Suprapubic skin (tissue), 4 donors: Measurements from ENCODE around the gene PLS1. TPM values are rescaled to one million over a fixed set of nuclear protein-coding genes. Genes with fewer than 3 reads are reported as not detected.

ENCODE experiments used
- DNase-seq, 2 donors: peaks; one replicate each; pipeline ENCODE4 v3.0.0-alpha.2; 2019; ENCODE audit warnings: low spot score in 2 of 2
- H3K27ac ChIP-seq: fragments of 200-600 bp; sonication (generic); one replicate; pipeline ENCODE4 v1.5.1; 2019
- H3K27me3 ChIP-seq: fragments of 200-600 bp; sonication (generic); one replicate; pipeline ENCODE4 v1.5.1; 2019
- H3K36me3 ChIP-seq: fragments of 200-600 bp; sonication (generic); one replicate; pipeline ENCODE4 v1.5.1; 2019
- H3K4me1 ChIP-seq: fragments of 200-600 bp; sonication (generic); one replicate; pipeline ENCODE4 v1.5.1; 2019
- H3K4me3 ChIP-seq: fragments of 200-600 bp; sonication (generic); one replicate; pipeline ENCODE4 v1.5.1; 2019; ENCODE audit warnings: mild to moderate bottlenecking
- H3K9me3 ChIP-seq: fragments of 200-600 bp; sonication (generic); one replicate; pipeline ENCODE4 v1.5.1; 2019
- EP300 ChIP-seq: sonication (generic); formaldehyde crosslinking; IDR thresholded peaks from one replicate; pipeline ENCODE4 v1.6.1; 2017; ENCODE audit warnings: antibody characterized with exemption
- POLR2A ChIP-seq, 2 donors: fragments of 450-650 bp; IDR thresholded peaks; one replicate each; pipeline ENCODE4 v1.6.1; 2017; ENCODE audit warnings: antibody characterized with exemption in 2 of 2, mild to moderate bottlenecking in 2 of 2, moderate library complexity in 2 of 2
- POLR2AphosphoS5 ChIP-seq, 3 donors: sonication (generic); formaldehyde crosslinking; IDR thresholded peaks; one replicate each; pipeline ENCODE4 v1.6.1; 2017; ENCODE audit warnings: antibody characterized with exemption in 3 of 3
- WGBS: methylation state at CpG from one replicate; pipeline ENCODE4 v1.1.5; 2018; 5-methylcytosine and 5-hydroxymethylcytosine counted together
- total RNA-seq, 4 donors: library from RNA; depleted of rRNA; stranded (reverse); fragments of >200 nt; gene quantifications; one replicate each; pipeline ENCODE4 v1.1.0, GENCODE V29; 2016
- TF ChIP-seq, protein P1 (sequence below), 2 donors: fragments of 200-600 bp in 1 of 2; fragments of 450-650 bp in 1 of 2; sonication (generic) in 1 of 2; IDR thresholded peaks; one replicate each; pipeline ENCODE4 v1.5.1; 2016 to 2019; ENCODE audit warnings: antibody characterized with exemption in 2 of 2, mild to moderate bottlenecking in 1 of 2, moderate library complexity in 1 of 2

PLS1 gene
- total RNA-seq, 4 donors from 2014 or later: 4.4 to 9.1 (median 7.5) TPM

- no peak for DNase-seq
- WGBS: 89% methylated on average over 1 of the region's 1 CpG
Measured at GRCh38 chr3:142663865-142664264, 67.7 kb downstream of the PLS1 start.

DNA sequence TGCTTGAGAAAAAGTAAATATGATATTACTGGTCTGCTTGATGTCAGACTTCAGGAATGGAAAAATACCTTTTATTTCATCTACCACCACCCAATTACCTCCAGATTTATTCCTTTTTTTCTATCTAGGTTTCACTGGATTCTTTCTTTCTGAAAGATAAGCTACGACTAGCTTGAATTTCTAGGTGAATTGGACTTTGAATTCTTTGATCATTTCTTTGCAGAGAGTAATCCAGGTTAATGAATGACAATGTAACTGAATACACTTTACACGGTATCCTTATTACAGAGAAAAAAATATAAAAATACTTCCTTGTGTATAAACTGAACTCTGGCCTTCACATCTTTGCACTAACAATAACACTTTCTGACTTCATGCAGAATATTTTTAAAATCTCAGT is 68.1 kb downstream of the PLS1 start:
- no peaks in the 10 kb centered on the region for H3K9me3 ChIP-seq
- no peak for DNase-seq
- no peaks in the 10 kb centered on the region for H3K27me3 ChIP-seq
- H3K36me3 ChIP-seq: no peaks in the 10 kb centered on the region
- no peaks in the 10 kb centered on the region for H3K4me1 ChIP-seq
- no peak overlapping the region for H3K4me3 ChIP-seq
- no peak for TF ChIP-seq EP300
- TF ChIP-seq POLR2AphosphoS5 (IDR thresholded peaks at IDR 0.05): no peak
- TF ChIP-seq, protein P1, sequence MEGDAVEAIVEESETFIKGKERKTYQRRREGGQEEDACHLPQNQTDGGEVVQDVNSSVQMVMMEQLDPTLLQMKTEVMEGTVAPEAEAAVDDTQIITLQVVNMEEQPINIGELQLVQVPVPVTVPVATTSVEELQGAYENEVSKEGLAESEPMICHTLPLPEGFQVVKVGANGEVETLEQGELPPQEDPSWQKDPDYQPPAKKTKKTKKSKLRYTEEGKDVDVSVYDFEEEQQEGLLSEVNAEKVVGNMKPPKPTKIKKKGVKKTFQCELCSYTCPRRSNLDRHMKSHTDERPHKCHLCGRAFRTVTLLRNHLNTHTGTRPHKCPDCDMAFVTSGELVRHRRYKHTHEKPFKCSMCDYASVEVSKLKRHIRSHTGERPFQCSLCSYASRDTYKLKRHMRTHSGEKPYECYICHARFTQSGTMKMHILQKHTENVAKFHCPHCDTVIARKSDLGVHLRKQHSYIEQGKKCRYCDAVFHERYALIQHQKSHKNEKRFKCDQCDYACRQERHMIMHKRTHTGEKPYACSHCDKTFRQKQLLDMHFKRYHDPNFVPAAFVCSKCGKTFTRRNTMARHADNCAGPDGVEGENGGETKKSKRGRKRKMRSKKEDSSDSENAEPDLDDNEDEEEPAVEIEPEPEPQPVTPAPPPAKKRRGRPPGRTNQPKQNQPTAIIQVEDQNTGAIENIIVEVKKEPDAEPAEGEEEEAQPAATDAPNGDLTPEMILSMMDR (IDR thresholded peaks at IDR 0.05): no peak
- no peak for TF ChIP-seq POLR2A (IDR thresholded peaks at IDR 0.05)
- 64% methylated on average over 2 of the region's 2 CpGs for WGBS
- no peak overlapping the region for H3K27ac ChIP-seq

More at GRCh38 chr3:142663865-142664264, 67.7 kb downstream of the PLS1 start:
- H3K27ac ChIP-seq: no peak overlapping the region
- H3K27me3 ChIP-seq: no peaks in the 10 kb centered on the region
- H3K36me3 ChIP-seq: no peaks in the 10 kb centered on the region
- no peak overlapping the region for H3K4me3 ChIP-seq
- H3K4me1 ChIP-seq: no peaks in the 10 kb centered on the region
- no peaks in the 10 kb centered on the region for H3K9me3 ChIP-seq
- no peak for TF ChIP-seq POLR2AphosphoS5 (IDR thresholded peaks at IDR 0.05)
- no peak for TF ChIP-seq EP300
- TF ChIP-seq, protein P1 (IDR thresholded peaks at IDR 0.05): no peak
- no peak for TF ChIP-seq POLR2A (IDR thresholded peaks at IDR 0.05)

GRCh38 chr3:142664819-142665218 is 68.6 kb downstream of the PLS1 start:
- DNase-seq: no peak
- 85% methylated on average over 2 of the region's 2 CpGs for WGBS
- Histone ChIP-seq H3K36me3 (no peaks in the 10 kb centered on the region), H3K27ac (no peak overlapping the region), H3K9me3 (no peaks in the 10 kb centered on the region), H3K27me3 (no peaks in the 10 kb centered on the region), H3K4me1 (no peaks in the 10 kb centered on the region), H3K4me3 (no peak overlapping the region)
- no peak for TF ChIP-seq POLR2A (IDR thresholded peaks at IDR 0.05)
- TF ChIP-seq POLR2AphosphoS5 (IDR thresholded peaks at IDR 0.05): no peak
- TF ChIP-seq, protein P1 (IDR thresholded peaks at IDR 0.05): no peak
- TF ChIP-seq EP300: no peak

DNA sequence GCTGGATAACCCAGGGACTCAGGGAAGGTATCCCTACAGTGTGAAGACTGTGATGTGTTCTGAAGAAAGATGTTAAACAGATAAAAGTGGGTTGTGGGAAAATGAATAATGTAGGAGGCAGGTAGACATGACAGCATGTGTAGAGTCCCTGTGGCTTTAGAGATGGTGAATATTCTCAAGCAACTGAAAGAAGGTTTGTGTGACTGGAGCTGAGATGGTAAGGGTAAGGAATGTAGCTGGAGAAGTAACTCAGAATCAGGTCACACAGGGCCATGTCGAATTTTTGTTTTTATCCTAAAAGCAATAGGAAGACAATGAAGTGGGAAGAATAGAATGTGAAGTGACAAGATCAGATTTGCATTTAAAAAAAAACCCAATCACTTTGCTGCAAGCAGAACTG is 73.9 kb downstream of the PLS1 start:
- TF ChIP-seq, protein P1 (IDR thresholded peaks at IDR 0.05): no peak
- TF ChIP-seq POLR2AphosphoS5 (IDR thresholded peaks at IDR 0.05) (no peak), POLR2A (IDR thresholded peaks at IDR 0.05) (no peak), EP300 (no peak)
- no peak for DNase-seq
- WGBS: 38% methylated on average over 1 of the region's 1 CpG

DNA sequence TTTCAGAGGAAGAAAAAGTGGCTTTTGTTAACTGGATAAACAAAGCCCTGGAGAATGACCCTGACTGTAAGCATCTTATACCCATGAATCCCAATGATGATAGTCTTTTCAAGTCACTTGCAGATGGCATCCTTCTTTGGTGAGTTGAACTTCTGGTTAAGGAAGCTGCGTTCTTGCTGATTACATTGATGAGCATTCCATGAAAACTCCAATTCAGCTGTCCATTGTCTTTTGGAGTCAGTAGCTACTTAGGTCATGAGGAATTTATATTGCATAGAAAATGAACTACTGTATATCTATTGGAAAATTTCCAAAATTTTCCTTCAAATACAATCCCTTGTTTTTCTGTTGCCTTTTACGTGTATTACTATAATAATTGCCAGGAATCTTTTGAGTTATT is 80.0 kb downstream of the PLS1 start:
- no peaks in the 10 kb centered on the region for H3K9me3 ChIP-seq
- no peak for TF ChIP-seq EP300
- H3K36me3 ChIP-seq: no peaks in the 10 kb centered on the region
- no peak overlapping the region for H3K4me3 ChIP-seq
- H3K27ac ChIP-seq: no peak overlapping the region
- H3K27me3 ChIP-seq: no peaks in the 10 kb centered on the region
- no peak for DNase-seq
- 71% methylated on average over 2 of the region's 2 CpGs for WGBS
- H3K4me1 ChIP-seq: no peaks in the 10 kb centered on the region

More for the DNA sequence above, 73.9 kb downstream of the PLS1 start:
- Histone ChIP-seq H3K36me3 (no peaks in the 10 kb centered on the region), H3K9me3 (no peaks in the 10 kb centered on the region), H3K27ac (no peak overlapping the region), H3K4me1 (no peaks in the 10 kb centered on the region), H3K27me3 (no peaks in the 10 kb centered on the region), H3K4me3 (no peak overlapping the region)

DNA sequence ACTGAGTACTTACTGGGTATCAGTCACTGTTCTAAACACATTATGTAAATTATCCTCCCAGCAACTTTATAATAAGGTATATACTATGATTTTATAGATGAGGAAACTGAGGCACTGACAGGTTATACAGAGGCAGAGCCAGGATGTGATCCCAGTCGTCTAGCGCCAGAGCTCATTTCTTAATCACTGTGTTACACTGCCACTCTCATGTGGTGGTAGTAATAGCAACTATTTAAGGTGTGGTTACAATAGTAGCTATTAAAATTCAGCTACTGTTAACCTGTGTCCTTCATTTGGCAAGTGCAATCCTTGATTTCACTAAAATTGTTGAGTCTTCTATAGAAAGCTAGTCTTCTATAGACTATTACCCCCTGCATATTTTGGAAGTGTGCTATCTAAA is 84.5 kb downstream of the PLS1 start:
- Histone ChIP-seq H3K4me3 (no peak overlapping the region), H3K27ac (no peak overlapping the region), H3K36me3 (no peaks in the 10 kb centered on the region), H3K4me1 (no peaks in the 10 kb centered on the region), H3K27me3 (no peaks in the 10 kb centered on the region), H3K9me3 (no peaks in the 10 kb centered on the region)
- WGBS: 77% methylated on average over 2 of the region's 2 CpGs
- TF ChIP-seq, protein P1 (IDR thresholded peaks at IDR 0.05): no peak
- TF ChIP-seq EP300 (no peak), POLR2A (IDR thresholded peaks at IDR 0.05) (no peak), POLR2AphosphoS5 (IDR thresholded peaks at IDR 0.05) (no peak)
- no peak for DNase-seq
